Glomerular endothelial cell (primary cell): ENCODE measurements around the gene ATG16L2. TPM values are rescaled to one million over a fixed set of nuclear protein-coding genes. Genes with fewer than 3 reads are reported as not detected.
"Not testable (repeated sequence)": the region's sequence is repeated elsewhere in the genome, so short reads cannot be mapped to it uniquely, and the experiment has no call there.

Source experiments
- DNase-seq: peaks from one replicate; pipeline ENCODE4 v3.0.0-alpha.2; 2011; ENCODE audit warnings: low read depth, low spot score; ENCODE audit errors: extremely low read depth
- total RNA-seq: library from RNA; depleted of rRNA; stranded (reverse); fragments of >200 nt; gene quantifications from 2 replicates; pipeline ENCODE4 v1.2.3, GENCODE V29; 2015

ATG16L2 gene
- total RNA-seq, 1 donor from 2014 or later: 39.7 TPM

DNA sequence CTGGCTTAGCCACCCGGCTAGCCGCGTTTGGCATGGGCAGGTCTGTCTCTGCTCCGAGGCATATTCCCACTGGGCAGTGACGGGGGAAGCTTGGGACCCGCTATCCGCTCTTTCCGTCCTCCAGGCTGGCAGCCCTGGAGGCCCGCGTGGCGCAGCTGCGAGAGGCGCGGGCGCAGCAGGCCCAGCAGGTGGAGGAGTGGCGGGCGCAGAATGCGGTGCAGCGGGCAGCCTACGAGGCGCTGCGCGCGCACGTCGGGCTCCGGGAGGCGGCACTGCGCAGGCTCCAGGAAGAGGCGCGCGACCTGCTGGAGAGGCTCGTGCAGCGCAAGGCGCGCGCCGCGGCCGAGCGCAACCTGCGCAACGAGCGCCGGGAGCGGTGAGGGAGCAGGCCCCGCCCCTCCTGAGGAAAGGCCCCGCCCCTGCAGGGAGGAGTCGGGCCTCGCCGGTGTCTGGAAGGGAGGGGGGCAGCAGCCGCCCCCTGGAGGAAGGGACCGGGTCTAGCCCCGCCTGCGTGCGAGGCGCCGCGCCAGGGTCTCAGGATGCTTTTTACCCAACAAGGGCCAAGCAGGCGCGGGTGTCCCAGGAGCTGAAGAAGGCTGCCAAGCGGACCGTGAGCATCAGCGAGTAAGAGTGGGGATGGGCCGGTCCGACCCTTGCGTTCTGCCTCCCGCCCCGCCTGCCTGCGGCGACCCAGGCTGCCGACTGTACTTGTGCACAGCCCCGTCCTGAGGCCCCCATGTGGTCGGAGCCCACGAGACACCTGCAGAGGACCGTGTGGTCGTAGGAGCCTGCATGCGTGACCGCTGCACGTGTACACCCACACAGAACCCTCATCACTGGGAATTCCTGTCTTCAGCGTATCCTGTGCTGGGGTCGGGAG is 7.9 kb downstream of the ATG16L2 start:
- no peak for DNase-seq

DNA sequence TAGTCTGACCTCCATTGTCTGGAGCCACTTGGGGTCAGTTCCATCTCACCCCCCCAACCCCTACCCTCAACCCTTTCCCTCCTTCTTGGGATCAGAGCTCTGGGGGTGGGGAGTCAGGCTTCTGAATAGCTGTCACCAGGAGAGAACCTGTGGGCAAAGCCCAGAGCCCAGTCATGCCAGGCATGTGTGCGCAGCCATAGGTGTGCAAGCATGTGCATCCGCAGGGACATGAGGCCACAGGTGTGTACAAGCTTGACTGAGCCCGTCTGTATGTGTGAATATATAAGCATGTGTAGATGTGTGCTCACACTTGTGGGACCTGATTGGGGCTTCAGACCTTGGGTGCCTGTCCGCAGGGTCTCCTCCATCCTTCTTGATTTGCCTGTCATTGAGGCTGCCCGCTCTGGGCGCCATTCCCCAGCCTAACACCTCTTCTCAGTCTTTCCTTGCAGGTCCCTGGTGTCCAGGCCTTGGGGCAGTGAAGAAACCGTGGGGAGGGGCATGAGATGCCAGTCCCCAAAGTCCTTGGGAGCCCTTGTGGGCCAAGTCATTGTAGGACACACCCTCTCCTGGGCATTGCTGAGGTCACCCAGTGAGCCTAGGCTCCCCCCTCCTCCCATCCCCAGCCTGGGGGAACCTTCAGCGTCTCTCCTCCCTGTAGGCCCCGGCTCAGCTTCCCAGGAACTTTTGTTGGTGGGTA is 9.0 kb downstream of the ATG16L2 start:
- DNase-seq: no peak

DNA sequence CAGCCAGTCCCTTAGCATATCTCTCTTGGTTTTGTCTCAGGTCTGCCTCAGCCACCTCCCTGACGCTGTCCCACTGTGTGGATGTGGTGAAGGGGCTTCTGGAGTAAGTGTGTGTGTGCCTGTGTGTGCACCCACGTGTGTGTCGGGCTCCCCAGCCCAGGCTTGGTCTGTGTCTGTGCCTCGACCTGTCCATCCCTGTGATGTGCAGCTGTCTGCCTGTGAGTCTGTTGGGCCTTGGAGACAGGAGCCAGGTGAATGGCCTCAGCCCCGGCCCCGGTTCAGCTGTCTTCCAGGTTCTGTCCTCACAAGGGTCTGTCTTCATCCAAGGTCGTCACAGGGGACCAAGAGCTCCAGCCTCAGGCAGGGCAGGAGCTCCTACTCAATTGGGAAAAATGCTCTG is 9.8 kb downstream of the ATG16L2 start:
- DNase-seq: no peak

DNA sequence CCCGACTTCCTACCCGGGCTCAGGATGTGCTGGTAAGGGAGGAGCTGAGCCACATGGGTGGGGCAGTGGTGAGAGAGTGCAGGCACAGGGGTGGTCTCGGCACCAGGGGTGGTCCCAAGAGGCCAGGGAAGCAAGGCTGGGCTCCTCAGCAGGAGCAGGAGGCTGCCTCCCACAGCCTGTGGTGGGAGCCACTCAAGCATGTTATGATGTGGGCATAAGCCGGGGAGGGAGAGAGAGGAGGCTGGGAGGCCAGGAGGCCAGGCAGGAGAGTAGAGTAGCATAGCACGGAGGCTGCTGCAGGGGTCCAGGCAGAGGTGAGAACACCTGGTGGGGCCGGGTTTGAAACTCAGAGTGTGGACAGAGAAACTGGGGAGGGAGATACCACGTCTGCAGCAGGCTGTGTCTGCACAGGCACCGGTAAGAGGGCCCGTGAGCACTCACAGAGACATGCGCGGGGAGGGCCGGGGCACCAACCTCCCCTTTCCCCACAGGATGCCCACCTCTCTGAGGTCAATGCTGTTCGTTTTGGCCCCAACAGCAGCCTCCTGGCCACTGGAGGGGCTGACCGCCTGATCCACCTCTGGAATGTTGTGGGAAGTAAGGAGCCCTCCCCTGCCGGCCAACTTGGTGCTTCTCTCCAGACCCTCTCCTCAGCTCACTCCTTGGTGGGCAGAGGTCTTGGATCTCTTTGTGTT is 10.7 kb downstream of the ATG16L2 start:
- no peak for DNase-seq

DNA sequence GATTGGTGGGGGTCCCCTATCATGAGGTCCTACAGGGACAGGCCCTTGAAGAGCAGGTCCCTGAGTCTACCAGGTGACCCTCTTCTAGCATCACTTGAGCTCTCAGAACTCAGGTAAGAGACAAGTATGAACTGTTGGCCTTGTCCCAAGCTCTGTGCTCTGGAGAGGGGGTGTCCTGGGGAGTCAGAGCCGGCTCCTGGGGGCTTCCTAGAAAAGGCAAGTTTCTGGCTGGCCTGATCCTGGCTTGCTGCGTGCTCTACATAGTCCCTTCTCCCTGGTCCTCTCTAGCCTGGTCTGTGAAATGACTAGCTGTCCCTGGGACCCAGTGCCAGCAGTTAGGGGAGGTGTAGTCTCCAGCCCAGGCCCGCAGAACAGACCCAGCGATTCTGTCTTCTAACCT is 11.4 kb downstream of the ATG16L2 start:
- DNase-seq: no peak

DNA sequence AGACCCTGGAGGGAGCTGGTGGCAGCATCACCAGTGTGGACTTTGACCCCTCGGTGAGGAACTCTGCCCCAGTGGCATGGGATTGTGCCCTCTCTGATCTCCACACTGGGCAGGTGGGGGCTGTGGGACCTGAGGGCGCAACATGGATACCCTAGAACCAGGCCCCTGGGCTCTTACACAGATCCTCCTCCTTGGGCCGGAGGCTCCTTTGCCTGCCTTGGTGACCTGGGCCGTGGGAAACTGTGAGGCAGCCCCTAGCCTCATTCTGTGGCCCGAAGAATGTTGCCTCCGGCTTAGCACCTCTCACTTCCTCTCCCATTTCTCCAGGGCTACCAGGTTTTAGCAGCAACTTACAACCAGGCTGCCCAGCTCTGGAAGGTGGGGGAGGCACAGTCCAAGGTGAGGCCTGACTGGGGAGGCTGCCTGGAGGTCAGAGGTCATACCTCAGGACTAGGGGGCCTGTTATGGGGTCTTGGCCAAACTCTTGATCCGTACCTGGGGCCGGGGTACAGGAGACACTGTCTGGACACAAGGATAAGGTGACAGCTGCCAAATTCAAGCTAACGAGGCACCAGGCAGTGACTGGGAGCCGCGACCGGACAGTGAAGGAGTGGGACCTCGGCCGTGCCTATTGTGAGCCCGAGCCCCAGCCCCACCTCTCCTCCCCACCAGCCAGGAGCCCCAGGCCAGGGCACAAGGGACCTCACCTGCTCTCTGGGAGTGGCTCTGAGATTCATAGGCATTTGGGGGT is 12.2 kb downstream of the ATG16L2 start:
- DNase-seq: no peak

DNA sequence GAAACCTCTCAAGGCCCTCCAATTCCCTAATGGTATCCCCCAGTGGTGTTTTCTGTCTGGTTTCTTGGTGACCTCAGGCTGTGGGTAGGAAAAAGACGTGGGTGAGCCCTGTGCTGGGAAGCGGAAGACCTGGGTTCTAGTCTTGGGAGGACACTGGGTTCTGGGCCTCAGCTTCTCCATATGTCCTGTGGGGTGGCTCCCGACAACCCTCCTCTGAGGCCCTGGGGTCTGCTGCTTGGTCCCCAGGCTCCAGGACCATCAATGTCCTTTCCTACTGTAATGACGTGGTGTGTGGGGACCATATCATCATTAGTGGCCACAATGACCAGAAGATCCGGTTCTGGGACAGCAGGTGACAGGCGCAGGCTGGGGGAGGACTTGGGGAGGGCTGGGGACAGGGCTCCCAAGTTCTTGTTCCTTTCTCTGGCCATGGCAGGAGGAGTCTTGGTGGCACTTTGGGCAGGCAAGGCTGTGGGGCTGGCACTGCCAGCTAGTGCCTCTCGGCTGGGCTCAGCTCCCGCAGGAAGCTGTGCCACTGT is 12.8 kb downstream of the ATG16L2 start:
- DNase-seq: no peak

DNA sequence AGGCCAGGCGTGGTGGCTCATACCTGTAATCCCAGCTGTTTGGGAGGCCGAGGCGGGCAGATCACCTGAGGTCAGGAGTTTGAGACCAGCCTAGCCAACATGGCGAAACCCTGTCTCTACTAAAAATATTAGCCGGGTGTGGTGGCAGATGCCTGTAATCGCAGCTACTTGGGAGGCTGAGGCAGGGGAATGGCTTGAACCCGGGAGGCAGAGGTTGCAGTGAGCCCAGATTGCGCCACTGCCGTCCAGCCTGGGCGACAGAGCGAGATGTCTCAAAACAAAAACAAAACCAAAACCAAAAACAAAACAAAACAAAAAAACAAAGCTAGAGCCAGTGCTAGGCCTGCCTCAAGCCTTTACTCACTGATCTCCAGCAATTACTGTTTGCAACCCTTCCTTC is 13.4 kb downstream of the ATG16L2 start:
- DNase-seq: not testable (repeated sequence)

DNA sequence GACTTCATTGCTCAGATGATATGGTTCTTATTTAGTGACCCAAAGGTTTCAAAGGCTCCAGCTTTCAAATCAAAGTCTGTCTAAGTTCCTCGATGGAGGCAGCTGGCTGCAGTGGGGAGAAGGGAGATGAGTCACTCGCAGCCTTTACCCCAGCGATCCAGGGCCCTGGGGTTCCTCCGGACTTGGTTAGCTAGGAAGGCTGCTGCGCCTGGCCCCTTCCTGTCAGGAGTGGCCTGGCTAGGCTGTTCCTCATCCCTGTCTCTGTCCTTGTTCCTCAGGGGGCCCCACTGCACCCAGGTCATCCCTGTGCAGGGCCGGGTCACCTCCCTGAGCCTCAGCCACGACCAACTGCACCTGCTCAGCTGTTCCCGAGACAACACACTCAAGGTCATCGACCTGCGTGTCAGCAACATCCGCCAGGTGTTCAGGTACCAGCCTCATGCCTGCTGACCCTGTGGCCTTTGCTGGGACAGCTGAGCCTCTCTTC is 13.9 kb downstream of the ATG16L2 start:
- no peak for DNase-seq

DNA sequence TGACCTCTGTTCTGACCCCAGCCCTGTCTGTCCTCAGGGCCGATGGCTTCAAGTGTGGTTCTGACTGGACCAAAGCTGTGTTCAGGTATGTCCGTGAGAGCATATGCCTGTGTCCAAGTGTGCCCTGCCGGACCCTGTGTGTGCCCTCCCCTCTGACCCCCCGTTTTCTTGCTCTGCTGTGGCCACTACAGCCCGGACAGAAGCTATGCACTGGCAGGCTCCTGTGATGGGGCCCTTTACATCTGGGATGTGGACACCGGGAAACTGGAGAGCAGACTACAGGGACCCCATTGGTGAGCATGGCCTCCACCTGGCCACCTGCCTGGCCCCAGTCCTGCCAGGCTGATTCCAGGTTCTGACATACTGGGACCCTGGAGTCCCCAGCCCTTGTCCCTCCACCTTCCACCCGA is 14.5 kb downstream of the ATG16L2 start:
- no peak for DNase-seq

DNA sequence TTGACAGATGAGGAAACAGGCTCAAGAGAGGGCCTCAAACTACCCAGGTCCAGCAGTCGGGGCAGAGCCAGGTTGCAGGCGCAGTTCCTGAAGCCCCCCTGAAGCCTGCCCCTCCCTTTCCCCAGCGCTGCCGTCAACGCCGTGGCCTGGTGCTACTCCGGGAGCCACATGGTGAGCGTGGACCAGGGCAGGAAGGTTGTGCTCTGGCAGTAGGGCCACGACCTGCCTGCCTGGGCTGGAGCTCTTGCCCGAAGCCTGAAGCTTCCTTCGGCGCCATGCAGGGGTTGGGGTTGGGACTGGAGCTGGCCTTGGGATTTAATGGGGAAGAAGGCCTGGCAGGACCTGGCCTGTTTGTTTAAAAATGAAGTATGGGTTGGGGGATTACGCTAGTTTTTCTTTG is 15.0 kb downstream of the ATG16L2 start:
- DNase-seq: no peak

DNA sequence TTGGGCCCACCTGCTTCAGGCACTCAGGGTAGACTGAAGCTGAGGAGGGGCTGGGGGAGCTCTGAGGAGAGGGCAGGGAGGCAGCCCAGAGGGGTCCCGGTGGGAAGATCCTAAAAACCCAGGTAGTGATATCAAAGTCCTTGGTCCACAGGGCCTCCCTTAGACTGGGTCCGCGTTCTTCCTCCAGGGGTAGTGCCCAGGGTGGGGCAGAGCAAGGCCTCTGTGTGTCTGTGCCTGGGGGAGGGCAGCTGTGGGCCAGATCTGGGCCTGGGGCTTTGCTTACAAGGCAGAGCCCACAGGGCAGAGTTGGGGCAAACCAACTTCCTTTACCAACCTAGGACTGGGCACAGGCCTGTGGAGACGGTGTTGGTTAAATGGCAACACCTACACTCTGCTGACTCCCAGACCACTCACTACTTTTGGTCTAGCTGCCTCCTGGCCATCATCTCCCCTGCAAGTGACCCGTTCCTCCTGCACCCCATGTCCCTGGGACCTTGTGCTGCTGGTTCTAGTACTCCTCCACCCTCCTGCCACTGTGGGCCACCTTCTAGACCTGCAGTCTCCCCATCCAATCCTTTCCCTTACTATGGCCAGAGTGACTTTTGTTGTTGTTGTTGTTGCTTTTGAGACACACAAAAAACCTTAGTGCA is 15.8 kb downstream of the ATG16L2 start:
- DNase-seq: no peak

DNA sequence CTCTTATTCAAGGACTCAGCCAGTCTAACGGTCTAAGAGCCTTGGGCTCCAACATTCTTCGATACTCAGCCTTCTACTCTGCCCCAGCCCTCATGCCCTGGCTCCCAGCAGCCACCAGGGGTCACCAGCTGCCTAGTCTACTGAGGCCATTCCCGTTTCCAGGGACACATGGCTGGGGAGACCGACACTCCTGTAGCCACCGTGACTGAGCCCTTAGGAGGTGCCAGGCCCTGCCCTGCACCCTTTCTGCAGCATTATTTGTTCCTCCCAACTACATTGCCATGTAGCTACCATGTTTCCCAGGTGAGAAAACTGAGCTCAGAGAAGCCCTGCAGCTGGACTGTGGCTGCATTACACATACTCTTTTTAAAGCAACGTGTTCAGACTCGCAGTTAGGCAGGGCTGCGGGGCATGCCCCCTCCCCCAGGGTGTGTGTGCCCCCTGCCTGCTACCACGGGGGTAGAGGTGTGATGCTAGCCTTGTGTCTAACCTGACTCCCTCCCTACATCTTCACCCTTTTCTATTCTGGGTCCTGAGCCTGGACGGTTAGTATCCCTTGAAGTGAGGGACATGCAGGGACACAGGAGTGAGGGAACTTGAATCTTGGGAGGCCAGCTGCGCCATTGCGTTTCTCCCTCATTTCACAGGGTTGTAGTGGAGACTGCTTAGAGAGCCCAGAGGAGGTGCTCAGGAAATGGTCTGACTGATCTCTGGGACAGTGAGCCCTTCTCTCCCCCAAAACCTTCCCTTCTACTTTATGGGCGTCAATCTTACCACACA is 17.5 kb downstream of the ATG16L2 start:
- DNase-seq: no peak

DNA sequence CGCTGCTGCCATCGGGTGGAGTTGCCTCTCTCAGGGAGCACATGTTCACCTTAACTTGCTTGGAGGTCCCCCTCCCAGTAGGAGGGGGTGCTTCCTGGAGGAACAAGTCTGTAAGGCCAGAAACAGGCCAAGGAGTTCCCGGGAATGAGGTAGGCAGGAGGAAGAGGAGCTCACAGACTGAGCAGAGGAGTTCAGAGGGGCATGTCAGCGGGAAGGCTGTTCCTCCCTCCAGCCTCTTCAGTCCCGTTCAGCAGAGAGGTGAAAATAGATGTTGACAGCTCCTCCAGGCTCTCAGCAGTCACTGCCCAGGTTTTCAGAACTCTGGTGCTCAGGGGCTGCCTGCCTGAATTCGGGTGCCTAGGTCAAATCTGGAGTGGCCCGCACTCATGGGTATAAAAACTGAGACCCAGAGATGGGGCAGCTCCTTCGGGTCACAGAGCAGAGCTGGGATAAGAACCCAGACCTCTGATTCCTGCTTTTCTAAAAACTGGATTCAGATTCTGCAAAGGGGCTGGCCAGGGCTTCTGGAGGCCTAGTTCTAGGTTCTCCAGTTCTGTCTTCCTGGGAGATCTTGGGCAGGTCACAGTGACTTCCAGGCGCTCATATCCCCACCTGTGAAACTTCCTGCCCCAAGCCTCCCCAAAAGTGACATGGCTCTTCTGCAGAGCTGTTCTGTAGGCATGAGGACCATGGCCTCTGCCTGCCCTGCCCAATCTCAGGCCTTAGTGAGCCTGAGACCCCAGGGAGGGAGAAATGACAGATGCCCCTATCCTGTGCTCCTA is 18.3 kb downstream of the ATG16L2 start:
- no peak for DNase-seq

DNA sequence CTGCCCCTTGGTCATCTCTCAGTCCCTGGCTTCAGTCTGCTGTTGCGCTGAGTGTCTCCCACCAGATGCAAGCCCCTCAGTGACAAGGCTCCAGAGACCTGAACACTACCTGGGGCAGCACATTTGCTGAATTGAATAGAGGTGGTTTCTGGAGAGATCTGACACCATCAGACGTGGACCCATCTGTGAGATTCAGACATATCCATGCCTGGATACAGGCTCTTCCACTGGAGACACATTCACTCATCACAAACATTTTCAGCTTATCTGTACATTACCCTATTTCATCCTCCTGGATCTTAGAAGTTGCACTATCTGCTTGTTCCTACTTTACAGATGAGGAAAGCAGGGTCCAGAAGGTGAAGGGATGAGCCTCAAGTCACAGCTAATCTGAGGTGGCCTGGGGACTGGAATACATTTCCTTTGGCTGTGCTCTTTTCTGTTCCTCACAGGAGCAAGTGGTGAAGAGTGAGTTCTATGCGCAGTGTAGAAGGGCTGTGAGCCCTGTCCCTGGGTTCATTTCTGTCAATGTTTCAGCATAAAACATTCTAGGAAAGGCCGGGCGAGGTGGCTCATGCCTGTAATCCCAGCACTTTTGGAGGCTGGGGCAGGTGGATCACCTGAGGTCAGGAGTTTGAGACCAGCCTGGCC is 19.0 kb downstream of the ATG16L2 start:
- DNase-seq: no peak

DNA sequence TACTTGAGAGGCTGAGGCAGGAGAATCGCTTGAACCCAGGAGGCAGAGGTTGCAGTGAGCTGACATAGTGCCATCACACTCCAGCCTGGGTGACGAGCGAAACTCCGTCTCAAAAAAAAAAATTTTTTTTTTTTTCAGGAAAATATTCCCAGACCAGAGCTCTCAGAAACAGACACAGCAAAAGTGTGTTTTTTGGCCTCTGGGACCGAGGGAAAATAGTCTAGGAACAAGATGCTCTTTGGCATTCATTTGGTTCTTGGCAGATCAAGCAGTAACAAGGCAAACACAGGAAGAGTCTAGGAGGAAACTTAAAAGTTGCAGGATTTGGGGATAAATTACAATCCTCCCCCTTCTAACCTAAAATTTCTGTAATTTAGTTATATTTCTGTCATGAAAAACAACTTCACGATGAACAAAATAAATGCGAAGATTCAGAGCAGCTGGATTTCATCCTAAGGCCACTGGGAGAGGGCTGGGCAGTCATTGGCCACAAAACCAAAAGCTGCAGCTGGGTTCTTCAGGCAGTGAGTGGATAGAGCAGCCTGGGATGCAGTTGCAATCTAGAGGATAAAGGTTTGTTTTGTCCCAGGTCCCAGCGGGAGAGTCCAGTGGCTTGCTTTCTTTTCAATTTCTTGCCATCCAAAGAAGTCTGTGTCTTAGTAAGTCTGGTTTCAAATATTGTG is 19.7 kb downstream of the ATG16L2 start:
- DNase-seq: no peak

DNA sequence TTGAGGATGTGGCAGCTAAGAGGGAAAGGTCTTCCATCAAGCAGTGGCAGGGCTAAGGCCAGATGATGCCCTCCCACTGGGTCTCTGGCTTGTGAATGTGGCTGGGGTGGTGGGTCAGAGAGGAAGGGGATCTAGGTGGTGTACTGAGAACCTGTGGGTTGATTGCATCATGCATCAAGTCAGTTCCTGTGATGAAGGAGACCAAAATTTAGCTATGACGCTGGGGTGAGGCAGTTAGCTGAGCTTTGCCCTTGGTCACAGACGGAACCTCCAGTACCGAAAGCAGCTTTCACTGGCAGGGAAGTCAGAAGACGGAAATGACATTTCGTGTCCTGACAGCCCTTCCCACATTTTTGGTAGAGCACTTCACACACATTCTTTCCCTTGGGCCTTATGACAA is 20.7 kb downstream of the ATG16L2 start:
- no peak for DNase-seq
